ENCODE results near the gene PRDM16.

The PRDM16 gene

GRCh38 chr1:3140437-3140836 lies 71.4 kb downstream of the PRDM16 start:
- DNase-seq (ENCODE audit: low read depth in 2 of 2), result no peak

- no peak for DNase-seq (ENCODE audit: low read depth in 2 of 2)
Observed at GRCh38 chr1:3141129-3141528, 72.1 kb downstream of the PRDM16 start.

DNA sequence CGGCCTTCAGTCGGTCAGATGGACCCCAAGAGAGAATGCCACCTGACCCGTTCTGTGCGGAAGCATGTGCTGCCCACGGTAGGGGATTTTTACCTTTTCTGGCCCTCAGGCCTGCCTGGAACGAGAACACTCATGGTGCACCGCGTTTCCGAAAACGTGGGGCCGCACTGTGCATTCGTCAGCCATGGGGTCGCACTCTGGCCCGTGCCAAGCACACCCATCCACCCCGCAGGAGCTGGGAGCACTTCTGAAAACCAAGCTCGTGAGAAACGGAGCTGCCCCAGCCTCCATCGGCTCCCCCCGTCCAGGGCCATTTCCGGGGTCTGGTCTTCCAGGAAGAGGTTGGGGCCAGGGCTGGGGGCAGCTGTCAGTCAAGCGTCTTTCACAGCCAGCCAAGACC lies 72.8 kb downstream of the PRDM16 start:
- DNase-seq (ENCODE audit: low read depth in 2 of 2), result no peak

DNA sequence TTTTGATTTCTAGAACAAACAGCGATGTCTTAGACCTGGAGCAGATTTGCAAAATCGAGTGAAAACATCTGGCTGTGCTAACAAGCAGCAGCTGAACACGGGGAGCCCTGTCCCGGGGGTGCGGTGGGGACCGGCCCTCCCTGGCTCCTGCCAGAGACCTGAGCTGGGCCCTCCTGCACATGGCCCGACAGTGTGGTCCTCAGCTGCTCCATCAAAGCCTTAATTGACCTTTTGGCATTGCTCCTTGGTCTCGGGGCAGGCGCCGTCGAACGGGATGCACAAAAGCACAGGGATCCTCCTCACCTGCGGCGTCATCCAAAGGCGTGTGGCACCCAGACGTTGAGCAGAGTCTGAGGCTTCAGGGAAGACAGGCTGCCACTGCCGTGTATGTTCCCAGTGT lies 73.2 kb downstream of the PRDM16 start:
- no peak for DNase-seq (ENCODE audit: low read depth in 2 of 2)

DNA sequence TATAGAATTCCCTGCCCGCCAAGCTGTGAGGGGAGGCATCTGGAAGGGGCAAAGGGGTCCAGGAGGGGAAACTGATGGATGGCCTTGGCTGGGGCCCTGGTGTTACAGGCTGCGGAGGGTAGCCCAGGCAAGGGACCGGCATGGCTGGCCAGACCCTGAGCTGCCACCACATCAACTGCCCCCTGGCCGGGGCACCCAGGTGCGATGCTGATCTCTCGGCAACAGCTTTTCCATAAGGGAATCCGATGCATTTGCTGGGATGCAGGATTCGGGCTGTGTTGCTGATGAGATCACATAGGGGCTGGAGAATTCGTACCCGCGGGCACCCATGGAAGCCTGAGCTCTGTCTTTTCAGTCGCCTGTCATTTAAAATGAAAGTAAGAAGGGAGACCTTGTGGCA lies 73.7 kb downstream of the PRDM16 start:
- no peak for DNase-seq (ENCODE audit: low read depth in 2 of 2)

DNA sequence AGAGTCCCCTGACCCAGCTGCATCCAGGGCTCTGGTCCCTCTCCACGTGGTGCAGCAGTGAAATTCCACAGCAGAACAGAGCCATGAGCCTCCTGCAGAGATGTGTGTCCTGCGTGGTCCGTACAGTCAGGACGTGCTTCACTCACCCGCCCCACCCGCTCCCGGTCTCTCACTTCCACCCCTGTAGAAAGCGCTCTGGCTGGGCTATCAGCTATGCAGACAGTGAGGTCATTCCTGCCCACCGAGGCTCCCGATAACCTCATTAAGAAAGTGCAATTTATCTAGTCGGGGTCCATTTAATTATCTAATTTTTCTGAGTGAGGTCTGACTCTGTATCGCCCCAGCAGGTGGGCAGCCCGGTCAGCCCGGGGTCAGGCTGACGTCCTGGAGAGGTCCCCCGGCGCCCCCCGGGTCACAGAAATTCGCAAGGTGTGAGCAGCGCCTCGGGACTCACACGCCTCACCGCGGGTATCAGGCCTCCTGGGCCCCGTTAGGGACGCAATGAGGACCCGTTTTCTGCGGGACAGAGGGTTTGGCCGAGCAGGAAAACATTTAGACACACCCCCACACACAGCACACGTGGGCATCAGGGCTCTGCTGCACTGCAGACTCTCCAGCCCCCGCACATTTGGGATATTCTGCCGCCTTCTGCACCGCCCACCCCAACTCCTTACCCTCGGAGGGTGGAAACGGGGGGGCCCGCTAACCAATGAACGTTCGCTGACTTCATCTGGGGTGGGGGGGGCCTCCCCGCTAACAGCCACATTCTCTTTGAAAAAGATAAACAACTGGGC lies 76.7 kb downstream of the PRDM16 start:
- DNase-seq (ENCODE audit: low read depth in 2 of 2), result no peak

GRCh38 chr1:3146458-3146857 lies 77.5 kb downstream of the PRDM16 start:
- no peak for DNase-seq (ENCODE audit: low read depth in 2 of 2)

- no peak for DNase-seq (ENCODE audit: low read depth in 2 of 2)
Observed at GRCh38 chr1:3146907-3147306, 77.9 kb downstream of the PRDM16 start.

GRCh38 chr1:3148171-3148570 lies 79.2 kb downstream of the PRDM16 start:
- DNase-seq (ENCODE audit: low read depth in 2 of 2), result no peak

DNA sequence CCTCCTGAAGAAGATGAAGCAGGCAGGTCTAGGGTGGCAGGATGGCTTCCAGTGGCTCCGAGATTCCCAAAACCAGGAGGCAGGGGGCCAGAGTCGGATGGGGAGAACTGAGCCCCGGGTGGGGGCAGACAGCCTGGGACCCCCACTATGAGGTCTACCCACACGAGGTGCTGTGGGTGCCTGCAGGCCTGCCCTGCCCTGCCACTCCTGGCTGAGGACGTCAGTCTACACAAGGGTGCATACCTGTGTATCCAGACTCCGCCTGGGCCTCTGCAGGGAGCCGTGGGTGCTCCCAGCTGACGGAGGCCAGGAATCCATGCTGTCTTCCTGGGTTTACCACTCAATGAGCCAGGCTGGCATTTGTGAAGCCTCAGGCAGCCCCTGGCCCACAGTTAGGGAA lies 80.3 kb downstream of the PRDM16 start:
- no peak for DNase-seq (ENCODE audit: low read depth in 2 of 2)

DNA sequence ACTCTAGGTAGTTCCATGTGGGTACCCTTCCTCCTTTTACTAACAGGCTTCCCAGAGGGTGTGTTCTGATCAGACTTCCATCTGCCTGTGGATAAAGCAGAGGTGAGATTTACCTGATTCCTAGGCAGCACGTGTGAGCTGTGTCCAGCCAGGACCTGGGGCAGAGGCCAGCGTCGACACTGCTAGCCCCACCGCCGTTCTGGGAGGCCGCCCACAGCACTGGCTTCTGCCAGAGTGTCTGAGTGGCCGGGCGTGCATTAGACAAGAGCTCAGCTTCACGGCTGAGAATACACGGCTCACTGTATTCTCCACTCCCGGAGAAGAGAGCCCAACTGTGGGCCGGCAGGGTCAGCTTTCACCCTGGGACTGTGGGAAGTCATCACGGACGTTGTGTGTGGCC lies 82.5 kb downstream of the PRDM16 start:
- DNase-seq (ENCODE audit: low read depth in 2 of 2), result no peak

GRCh38 chr1:3152143-3152542 lies 83.1 kb downstream of the PRDM16 start:
- DNase-seq (ENCODE audit: low read depth in 2 of 2), result no peak

- DNase-seq (ENCODE audit: low read depth in 2 of 2), result no peak
Observed at GRCh38 chr1:3153197-3153596, 84.2 kb downstream of the PRDM16 start.

DNA sequence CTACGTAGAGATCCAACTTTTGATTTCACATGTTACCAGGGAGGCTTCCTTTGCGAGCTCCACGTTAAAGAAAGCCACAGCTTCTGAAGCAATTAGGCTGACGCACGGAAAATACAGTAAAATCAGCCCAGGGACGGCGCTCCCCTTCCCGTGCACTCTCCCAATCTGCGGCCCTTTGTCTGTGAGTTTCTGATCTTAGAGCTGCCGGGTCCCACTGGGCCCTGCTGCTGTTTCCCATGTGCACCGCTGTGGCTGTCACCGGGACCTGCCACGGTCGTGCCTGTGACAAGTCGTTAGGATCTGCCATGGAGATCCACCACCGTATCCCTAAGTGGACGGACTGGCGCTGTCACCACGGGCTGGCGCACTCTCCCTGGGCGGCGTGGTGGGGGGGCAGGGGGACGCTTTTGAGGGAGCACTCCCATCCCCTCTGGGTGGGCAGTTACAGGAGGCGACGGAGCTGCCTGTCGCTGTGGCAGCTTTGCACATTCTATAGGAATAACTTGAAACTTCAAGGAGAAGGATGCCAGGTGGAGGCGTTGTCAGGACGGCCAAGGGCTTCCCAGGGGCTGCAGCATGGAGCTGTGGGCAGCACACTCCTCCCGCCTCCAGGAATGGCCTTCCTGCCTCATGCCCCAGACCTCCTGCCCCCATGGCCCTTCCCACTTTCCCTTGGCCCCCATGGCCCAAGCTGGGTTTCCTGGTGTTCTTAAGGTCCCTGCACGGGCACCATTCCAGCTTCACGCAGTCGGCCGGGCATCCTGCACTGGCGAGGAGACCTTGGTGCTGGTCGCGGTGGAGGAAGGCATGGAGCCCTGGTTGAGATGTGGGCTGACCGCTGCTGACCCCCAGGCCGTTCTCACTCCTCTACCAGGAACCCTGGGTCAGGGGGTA lies 85.1 kb downstream of the PRDM16 start:
- no peak for DNase-seq (ENCODE audit: low read depth in 2 of 2)

GRCh38 chr1:3155056-3155925 lies 86.3 kb downstream of the PRDM16 start:
- no peak for DNase-seq (ENCODE audit: low read depth in 2 of 2)

- no peak for DNase-seq (ENCODE audit: low read depth in 2 of 2)
Observed at GRCh38 chr1:3155926-3156220, 86.9 kb downstream of the PRDM16 start.

DNA sequence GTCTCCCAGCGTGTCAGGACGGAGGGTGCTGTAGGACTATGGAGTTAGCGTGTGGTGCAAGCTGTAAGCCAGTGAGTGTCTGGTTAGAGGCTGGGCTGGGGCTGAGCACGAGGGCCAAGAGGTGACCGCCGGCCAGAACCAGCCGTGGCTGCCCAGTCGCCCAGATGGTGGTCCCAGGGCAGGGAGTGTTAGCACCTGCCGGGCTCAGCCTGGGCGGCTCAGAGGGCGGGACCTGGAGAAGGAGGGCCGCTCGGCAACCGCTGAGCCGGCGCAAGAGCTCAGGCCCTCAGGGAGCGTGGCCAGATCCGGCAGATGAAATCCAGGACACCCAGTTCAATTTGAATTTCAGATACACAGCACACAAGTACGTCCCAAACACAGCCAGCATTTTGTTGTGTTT lies 87.9 kb downstream of the PRDM16 start:
- DNase-seq (ENCODE audit: low read depth in 2 of 2), result no peak

DNA sequence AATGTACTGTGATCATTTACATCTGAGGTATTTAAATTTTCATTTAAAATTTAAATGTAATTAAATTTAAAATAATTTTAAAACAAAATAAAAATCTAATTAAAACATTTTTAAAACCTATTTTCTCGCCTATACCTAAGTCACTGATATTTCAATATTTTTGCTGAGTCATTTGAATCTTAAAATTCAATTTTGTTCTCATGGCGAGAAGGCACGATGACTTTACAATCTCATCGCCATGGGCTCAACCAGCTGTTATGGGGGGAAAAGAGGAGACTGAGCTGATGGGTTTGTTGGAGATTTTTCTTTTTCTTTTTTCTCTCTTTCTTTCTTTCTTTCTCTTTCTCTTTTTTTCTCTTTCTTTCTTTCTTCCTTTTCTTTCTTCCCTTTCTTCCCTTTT lies 89.3 kb downstream of the PRDM16 start:
- no peak for DNase-seq (ENCODE audit: low read depth in 2 of 2)

GRCh38 chr1:3159121-3159520 lies 90.1 kb downstream of the PRDM16 start:
- no peak for DNase-seq (ENCODE audit: low read depth in 2 of 2)

- no peak for DNase-seq (ENCODE audit: low read depth in 2 of 2)
Observed at GRCh38 chr1:3159996-3160395, 91.0 kb downstream of the PRDM16 start.

DNA sequence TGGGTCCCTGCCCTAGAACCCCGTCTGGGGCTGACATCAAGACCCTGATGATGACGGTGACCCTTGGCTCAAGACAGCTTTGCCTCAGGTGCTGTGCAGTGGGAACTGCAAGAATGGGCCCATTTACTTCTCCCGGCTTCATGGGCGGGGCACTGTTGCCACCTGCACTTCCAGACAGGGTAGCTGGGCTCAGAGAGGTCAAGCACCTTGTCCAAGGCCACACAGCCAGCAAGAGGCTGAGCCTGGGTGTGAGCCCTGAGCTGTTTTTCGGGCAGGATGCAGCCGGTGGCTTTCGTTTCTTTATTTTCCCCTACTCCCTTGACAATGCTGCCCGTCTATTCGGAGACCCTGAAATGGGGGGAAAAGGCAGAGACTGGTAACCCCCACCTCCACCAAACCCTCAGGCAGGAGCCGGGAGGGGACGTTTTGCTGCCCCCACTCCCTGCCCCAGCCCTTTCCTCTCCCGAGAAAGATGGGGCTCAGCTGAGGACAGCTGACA lies 91.7 kb downstream of the PRDM16 start:
- DNase-seq (ENCODE audit: low read depth in 2 of 2), result no peak

GRCh38 chr1:3161176-3161840 lies 92.3 kb downstream of the PRDM16 start:
- no peak for DNase-seq (ENCODE audit: low read depth in 2 of 2)

All from stimulated activated CD8-positive, alpha-beta memory T cell treated with anti-CD3 and anti-CD28 coated beads, Interleukin-15, amount 100 ng/mL, for 4 hours (primary cell).